Stimulated activated naive CD4-positive, alpha-beta T cell treated with Interleukin-2 at 50 U/mL for 16 hours (primary cell): ENCODE results near the gene SUN1.
"Not testable (repeated sequence)": the region's sequence is repeated elsewhere in the genome, so short reads cannot be mapped to it uniquely, and the experiment has no call there.

ENCODE experiments used
- DNase-seq: peaks from one replicate; lab custom pipeline; 2025; lab: John Stamatoyannopoulos, UW

The SUN1 gene

GRCh38 chr7:834277-834676 lies 2.0 kb downstream of the SUN1 start:
- no peak for DNase-seq

GRCh38 chr7:835021-835420 lies 2.7 kb downstream of the SUN1 start:
- no peak for DNase-seq

- no peak for DNase-seq
These were observed 3.5 kb downstream of the SUN1 start for GRCh38 chr7:835485-836401.

GRCh38 chr7:836429-836828 lies 4.2 kb downstream of the SUN1 start:
- no peak for DNase-seq

- DNase-seq = no peak
These were observed 4.7 kb downstream of the SUN1 start for GRCh38 chr7:837001-837400.

- no peak for DNase-seq
These were observed 7.8 kb downstream of the SUN1 start for GRCh38 chr7:840001-840600.

- no peak for DNase-seq
These were observed 9.7 kb downstream of the SUN1 start for GRCh38 chr7:841943-842342.

- no peak for DNase-seq
These were observed 10.3 kb downstream of the SUN1 start for GRCh38 chr7:842431-843031.

GRCh38 chr7:843230-843629 lies 11.0 kb downstream of the SUN1 start:
- no peak for DNase-seq

GRCh38 chr7:844043-844442 lies 11.8 kb downstream of the SUN1 start:
- no peak for DNase-seq

- DNase-seq = no peak
These were observed 12.2 kb downstream of the SUN1 start for GRCh38 chr7:844514-844913.

- DNase-seq = no peak
These were observed 12.8 kb downstream of the SUN1 start for GRCh38 chr7:845091-845490.

- no peak for DNase-seq
These were observed 13.5 kb downstream of the SUN1 start for GRCh38 chr7:845731-846130.

- DNase-seq = not testable (repeated sequence)
These were observed 14.8 kb downstream of the SUN1 start for GRCh38 chr7:846958-847650.

- not testable (repeated sequence) for DNase-seq
These were observed 15.5 kb downstream of the SUN1 start for GRCh38 chr7:847728-848127.

- DNase-seq = no peak
These were observed 16.9 kb downstream of the SUN1 start for GRCh38 chr7:849145-849544.

- DNase-seq = no peak
These were observed 17.5 kb downstream of the SUN1 start for GRCh38 chr7:849781-850180.

- DNase-seq = no peak
These were observed 18.9 kb downstream of the SUN1 start for GRCh38 chr7:851204-851603.

- DNase-seq = no peak
These were observed 21.3 kb downstream of the SUN1 start for GRCh38 chr7:853366-854117.

GRCh38 chr7:854118-854775 lies 22.0 kb downstream of the SUN1 start:
- DNase-seq = no peak

- DNase-seq = no peak
These were observed 23.6 kb downstream of the SUN1 start for GRCh38 chr7:855686-856369.
